LNCAP (cell line): Measurements from ENCODE around the gene TMCC3.

ENCODE experiments used
- TF ChIP-seq, protein P1 (sequence below): fragments of 450-650 bp; IDR thresholded peaks from 2 replicates; pipeline ENCODE4 v1.5.1; 2017; ENCODE audit warnings: mild to moderate bottlenecking

Gene TMCC3

DNA sequence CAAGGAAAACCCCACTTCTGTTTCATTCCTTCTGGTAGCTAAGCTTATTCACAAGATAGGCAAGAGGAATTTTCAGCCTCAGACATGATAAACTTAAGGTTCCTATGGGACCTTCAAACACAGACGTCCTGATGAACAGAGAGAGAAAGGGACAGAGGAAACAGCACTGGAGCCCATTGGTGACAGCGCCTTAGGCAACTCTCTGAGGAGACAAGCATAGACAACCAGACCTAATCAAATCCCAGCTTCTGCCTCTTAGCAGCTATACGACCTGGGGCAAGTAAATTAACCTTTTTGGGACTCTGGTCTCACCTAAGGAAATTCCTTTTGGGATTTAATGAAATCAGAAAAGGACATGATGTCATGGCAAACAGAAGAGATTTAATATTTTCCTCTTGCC lies 33.3 kb downstream of the TMCC3 start:
- TF ChIP-seq, protein P1, sequence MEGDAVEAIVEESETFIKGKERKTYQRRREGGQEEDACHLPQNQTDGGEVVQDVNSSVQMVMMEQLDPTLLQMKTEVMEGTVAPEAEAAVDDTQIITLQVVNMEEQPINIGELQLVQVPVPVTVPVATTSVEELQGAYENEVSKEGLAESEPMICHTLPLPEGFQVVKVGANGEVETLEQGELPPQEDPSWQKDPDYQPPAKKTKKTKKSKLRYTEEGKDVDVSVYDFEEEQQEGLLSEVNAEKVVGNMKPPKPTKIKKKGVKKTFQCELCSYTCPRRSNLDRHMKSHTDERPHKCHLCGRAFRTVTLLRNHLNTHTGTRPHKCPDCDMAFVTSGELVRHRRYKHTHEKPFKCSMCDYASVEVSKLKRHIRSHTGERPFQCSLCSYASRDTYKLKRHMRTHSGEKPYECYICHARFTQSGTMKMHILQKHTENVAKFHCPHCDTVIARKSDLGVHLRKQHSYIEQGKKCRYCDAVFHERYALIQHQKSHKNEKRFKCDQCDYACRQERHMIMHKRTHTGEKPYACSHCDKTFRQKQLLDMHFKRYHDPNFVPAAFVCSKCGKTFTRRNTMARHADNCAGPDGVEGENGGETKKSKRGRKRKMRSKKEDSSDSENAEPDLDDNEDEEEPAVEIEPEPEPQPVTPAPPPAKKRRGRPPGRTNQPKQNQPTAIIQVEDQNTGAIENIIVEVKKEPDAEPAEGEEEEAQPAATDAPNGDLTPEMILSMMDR, result no peak

DNA sequence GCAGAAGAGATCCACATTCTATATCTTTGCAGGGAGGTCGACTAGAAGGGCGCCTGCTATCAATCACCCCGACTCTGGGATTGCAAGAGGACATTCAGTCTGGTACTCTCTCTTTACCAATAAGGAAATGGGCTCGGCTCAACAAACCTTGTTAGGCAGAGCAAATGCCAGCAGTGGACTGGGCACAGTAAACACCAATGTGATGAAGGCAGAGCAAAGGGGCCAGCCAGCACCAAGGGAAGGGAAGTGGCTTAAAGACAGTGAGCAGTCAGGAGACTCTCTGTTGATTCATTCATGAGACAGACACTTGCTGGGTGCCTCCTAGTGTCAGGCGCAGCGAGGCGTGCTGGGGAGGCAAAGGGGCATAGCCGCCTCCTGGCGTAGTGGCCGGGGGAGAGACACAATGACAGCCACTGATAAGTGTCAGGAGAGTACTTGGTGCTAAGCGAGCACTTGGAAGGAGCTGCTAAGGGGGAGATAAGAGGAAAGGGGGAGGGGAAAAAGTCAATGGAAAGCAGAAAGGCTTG lies 34.1 kb downstream of the TMCC3 start:
- TF ChIP-seq, protein P1, result no peak

GRCh38 chr12:94615260-94616181 lies 34.8 kb downstream of the TMCC3 start:
- TF ChIP-seq, protein P1, result no peak

- TF ChIP-seq, protein P1, result no peak
Observed at GRCh38 chr12:94614288-94614721, 36.1 kb downstream of the TMCC3 start.

- TF ChIP-seq, protein P1, result no peak
Observed at GRCh38 chr12:94609917-94610443, 40.4 kb downstream of the TMCC3 start.

- TF ChIP-seq, protein P1, result no peak
Observed at GRCh38 chr12:94604366-94604698, 46.0 kb downstream of the TMCC3 start.

- TF ChIP-seq, protein P1, result peak; percentile 82
Observed at GRCh38 chr12:94603434-94604365, 46.7 kb downstream of the TMCC3 start.
